NCI-H2196 (cell line): Measurements from ENCODE around the gene CCDC97.
A peak's percentile ranks its signal among the peaks of the same experiment; 100 is the strongest.

Experiments used
- DNase-seq: peaks from one replicate; lab custom pipeline; 2025; ENCODE audit not compliant: unreplicated experiment; lab: John Stamatoyannopoulos, UW

Gene CCDC97

DNA sequence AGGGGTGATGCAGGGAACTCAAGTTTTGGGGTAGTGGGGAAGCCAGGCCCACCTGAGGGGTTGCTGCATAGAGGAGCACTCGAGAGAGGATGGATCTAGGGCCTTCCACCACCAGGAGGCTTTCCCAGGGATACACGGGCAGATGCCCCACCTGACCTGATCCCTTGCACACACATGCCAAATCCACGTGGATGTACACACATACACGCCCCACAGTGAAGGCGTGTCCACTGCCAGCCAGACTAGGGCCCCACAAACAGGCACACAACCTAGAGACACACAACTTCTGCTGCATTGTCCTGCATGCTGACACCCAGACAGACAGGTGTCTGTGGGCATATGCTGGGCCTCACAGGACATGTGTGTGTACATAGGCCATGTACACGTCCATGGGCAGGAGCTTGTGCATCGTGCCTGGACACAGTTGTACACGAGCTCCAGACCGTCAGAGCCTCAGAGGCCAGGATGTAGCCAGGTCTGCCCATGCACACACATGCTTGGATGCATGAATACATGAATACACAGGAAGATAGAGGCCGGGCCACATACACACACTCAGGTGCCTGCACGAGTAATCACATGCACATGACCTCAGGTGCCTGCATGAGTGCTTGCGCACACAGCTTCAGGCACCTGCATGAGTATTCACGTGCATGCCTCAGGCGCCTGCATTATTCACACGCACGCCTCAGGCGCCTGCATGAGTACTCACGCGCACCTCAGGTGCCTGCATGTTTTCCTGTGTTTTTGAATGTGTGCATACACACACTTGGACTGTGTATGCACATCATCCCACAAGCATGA is 8.9 kb downstream of the CCDC97 start:
- no peak for DNase-seq

DNA sequence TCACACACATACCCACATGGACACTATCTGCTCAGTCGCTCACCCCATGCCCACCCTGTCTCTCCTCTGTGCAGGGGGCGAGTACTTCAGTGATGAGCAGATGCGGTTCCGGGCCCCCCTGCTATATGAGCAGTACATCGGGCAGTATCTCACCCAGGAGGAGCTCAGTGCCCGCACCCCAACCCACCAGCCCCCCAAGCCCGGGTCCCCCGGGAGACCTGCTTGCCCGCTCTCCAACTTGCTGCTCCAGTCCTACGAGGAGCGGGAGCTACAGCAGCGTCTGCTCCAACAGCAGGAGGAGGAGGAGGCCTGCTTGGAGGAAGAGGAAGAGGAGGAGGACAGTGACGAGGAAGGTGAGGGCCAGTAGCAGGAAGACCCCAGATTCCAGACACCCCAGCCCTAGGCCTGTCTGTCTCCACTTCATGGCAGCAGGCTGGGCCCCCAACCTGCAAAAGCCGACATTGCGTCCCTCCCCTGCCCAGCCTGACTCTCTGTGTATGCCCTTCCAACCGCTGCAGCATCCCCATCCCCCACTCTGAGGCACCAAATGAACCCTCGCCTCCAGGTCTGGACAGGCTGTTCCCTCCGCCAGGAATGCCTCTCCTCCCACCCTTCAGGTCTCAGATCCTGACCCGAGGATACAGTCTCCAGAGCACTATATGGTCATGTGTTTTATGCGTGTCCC is 9.7 kb downstream of the CCDC97 start:
- no peak for DNase-seq

DNA sequence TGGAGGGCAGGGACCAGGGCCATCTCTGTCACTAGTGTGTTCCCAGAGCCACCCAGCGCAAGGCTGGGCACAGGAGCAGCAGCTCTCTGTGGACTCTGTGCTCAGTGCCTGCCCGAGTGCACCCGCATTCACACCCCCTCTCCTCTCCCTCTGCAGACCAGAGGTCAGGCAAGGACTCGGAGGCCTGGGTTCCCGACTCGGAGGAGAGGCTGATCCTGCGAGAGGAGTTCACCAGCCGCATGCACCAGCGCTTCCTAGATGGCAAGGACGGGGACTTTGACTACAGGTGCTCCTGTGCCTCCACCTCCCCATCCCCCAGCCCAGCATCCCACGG is 10.2 kb downstream of the CCDC97 start:
- DNase-seq, result no peak

DNA sequence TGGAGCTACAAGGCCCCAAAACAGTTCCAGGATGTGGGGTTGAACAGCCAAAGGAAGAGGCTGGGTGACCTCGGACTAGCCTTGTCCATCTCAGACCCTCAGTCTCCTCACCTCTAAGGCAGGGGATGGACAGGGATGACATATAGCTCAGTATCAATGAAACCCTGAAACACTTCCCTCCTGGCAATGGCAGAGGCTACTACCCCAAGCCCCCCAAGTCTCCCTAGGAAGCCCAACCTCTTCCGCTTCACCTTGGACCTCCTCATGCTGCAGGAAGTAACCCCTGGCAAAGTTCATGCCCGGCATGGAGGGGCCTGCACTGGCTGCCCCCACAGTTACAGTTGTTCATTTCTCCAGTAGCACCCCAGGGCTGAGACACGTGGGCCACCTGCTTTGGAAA is 10.6 kb downstream of the CCDC97 start:
- DNase-seq, result no peak

DNA sequence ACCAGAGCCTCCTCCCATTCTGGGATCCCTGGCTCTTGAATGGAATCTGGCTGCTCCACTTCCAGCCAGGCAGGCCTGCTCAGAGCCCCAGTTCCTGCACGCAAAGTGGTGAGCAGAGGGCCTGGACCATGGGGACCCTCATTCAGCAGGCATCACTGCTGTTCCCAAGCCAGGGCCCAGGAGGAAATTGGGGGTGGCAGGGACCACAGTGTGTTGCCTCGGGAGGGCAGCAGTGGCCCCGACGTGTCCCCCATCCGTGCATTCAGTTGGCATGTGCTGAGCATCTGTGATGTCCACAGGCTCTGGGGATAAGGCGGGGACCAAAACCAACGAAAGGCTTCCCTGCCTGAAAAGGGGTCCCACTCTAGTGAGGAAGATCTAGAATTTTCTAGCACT is 11.2 kb downstream of the CCDC97 start:
- no peak for DNase-seq

DNA sequence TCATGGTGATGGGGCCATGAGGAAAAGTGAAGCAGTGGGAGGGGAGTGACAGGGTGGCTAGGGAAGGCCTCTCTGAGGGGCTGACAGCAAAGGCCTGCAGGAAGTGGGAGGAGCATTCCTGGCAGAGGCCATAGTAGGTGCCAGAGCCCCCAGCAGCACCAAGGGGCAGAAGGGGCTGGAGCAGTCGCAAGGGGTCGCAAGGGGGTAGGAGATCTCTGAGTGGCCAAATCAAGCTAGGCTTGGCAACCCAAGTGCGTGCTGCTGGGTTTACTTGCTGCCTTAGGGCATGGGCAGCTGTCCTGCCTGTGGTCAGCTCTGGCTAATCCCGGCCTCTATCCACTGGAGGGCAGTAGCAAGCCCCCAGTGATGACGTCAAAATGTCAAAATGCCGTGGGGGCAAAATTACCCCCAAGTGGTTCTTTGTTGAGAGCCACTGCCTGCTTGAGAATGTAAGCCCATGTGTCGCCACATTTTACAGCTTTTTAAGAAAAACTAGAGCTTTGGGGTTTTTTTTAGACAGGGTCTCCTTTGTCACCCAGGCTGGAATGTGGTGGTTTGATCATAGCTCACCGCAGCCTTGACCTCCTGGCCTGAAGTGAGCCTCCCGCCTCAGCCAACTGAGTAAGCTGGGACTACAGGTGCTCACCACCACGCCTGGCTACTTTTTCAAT is 11.8 kb downstream of the CCDC97 start:
- DNase-seq, result peak; percentile 22

DNA sequence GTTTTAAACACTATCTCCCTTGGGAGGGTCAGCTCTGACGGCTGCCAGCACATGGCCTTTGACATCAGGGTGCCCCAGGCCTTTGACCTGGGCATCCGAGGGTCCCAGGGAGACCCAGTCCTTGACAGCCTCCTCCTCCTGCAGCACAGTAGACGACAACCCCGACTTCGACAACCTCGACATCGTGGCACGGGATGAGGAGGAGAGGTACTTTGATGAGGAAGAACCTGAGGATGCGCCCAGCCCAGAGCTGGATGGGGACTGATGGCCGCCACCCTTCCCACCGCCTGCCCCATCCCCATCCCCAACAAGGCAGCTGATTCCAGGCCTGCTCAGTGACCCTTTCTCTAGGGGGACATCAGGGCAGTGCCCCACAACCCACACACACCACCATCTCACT is 12.5 kb downstream of the CCDC97 start:
- no peak for DNase-seq

DNA sequence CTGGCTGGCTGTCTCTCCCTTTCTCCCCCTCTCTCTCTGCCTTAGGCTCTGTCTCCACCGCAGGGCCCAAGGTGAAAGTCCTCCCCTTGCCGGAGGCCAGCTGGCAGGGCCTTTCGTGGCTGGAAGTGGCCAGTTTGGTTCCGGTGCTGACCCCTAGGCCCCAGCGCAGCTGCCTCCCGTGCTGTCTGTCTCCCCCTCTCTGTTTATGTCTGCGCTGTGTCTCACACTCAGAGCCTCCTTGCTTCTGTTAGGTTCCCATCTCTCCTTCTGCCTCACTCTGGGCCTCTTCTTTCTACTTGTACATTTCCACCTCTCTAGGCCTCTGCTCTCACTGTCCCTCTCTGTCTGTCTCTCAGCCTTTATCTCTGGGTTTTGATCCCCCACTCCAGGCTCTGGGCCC is 13.1 kb downstream of the CCDC97 start:
- DNase-seq, result no peak

DNA sequence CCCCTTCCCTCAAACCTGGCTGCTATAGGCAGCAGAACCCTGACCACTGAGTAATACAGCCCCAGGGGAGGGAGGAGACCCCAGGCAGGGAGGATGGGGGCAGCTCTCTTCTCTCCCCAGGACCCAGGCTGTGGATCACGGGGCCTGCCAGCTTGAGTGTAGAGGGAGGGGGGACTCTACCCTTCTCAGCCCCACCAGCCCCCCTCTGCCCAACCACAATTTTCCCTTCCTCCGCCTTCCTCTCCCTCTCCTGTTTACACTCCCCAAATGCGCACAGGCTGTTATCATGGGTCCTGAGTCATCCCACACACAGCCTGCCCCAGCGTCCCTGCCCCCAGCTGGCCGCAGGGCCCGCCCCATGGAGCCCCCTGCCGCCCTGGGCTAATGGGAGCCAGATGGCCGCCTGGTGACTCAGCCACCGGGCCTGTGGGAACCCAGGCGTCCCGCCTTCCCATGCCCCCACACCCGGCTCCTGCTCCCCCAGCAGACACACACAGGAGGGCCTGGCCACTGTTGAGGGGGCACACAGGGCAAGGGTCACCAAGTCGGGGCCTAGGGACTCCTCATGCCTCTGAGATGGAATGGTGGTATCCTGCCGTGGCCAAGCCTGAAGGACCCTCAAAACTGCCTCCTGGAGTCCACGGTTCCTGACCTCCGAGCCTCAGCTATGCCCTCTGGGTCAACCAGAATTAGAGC is 13.6 kb downstream of the CCDC97 start:
- DNase-seq, result no peak

DNA sequence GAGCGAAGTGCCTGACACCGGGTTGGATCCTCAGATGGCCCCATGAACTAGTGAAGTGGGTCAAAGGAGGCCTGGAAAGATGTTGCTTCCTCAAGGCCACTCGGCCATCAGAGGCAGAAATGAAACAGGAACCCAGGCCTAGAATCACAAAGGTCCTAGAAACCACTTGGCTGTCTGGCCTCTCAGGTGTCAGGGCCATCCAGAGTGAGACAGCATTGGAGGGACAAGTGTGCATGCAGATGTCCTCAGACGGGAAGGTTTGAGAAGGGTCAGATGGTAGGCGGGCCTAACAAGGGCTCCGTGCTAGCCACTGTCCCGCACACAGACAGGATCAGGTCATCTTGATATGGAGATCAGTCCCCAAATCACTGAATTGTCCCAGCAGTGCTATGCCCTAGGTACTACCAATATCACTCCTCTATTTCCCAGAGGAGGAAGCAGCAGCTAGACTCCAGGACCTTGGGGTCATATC is 14.3 kb downstream of the CCDC97 start:
- no peak for DNase-seq

DNA sequence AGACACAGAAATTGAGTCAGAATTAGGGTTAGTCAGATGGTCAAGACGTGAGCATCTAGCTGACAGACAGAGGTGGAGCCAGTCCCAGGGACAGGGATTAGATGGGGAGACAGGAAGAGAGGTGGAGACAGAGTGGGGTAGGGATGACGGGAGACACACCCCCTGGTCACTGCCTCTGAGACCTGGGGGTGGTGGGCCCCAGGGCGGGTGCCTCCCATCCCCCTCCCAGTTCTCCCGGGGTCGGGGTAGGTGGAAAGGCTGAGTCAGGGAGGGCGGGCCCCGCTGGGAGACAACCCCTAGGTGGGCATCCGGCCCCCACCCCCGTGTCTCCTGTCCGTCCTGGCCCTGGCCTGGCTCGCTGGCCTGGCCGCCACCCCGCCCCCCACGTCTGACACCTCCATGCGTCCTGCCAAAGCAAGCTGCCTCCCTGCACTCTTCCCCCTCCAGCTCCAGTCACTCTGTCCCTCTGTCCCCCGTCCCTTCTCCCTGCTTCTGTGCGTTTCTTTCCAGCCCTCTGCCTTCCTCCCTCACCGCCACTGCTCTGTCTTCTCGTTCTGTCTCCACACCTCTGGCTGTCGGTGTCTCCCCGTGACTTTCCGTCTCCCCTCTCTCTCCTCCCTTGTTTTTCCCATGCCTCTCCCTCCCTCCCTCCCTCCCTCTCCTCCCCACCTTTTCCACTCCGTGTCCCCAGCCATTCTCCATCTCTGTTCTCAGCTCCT is 15.1 kb downstream of the CCDC97 start:
- no peak for DNase-seq

DNA sequence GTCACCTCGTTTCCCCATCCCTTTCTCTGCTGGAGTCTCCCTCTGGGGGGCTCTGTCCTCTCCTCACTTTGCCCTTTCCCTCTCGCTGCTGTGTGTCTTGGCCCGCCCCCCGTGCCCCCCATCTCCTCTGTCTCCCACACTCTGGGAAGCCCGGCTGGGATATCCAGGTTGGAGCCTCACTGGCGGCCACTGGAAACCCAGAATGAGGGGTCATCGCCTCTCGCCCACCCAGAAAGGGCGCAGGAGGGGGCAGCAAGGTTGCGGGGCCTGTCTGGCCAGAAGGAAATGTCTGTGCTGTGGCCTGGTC is 15.6 kb downstream of the CCDC97 start:
- DNase-seq, result no peak

DNA sequence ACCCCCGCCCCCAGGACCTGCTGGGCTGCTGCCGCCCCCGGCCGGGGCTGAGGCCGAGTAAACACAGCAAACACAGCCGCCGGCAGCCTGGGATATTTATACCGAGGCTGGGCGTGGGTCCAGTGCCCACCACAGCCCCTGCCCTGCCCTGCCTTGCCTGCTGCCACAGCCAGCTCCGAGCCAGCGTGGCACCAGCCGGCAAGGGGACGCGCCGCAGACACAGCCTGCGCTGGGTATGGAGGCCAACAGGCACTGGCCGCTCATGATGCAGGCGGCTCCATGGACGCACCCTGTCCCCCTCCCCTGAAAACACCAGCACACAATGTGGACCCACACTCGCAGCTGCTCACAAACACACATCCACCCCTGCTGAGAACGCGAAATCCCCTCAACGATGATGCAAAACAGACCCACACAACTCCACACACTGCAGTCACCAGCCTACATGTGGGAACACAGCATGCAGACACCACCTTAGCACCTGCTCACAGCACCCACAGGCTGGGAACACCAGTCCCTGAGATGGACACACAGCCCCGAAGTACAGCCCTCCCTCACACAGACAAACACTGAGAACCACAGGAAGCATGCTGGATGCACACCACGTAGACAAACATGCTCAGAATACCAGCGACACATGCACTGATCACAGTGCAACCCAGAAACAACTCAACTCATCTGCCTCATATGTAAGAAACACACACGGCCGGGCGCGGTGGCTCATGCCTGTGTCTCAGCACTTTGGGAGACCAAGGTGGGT is 16.2 kb downstream of the CCDC97 start:
- DNase-seq, result no peak

DNA sequence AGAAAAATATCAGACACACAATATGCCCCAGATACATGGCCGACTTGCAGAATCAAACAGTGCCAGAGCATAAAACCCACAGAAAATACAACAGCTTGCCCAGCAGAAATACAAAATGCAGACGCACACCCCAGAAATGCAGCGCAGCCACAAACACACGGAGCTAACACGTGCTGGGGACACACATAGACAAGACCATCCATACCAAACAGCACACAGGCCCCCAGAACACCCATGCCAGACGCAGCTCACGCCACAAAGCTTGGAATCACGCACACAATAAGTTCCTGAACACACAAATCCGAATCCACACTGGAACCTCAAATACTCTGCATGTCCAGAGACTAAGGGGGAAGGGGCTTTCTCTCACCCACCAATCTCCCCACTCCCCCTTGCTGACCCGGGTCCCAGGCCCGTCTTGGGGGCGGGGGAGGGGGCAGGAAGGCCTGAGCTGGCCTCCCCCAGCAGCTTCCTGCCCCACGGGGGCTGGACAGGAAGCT is 17.2 kb downstream of the CCDC97 start:
- no peak for DNase-seq

DNA sequence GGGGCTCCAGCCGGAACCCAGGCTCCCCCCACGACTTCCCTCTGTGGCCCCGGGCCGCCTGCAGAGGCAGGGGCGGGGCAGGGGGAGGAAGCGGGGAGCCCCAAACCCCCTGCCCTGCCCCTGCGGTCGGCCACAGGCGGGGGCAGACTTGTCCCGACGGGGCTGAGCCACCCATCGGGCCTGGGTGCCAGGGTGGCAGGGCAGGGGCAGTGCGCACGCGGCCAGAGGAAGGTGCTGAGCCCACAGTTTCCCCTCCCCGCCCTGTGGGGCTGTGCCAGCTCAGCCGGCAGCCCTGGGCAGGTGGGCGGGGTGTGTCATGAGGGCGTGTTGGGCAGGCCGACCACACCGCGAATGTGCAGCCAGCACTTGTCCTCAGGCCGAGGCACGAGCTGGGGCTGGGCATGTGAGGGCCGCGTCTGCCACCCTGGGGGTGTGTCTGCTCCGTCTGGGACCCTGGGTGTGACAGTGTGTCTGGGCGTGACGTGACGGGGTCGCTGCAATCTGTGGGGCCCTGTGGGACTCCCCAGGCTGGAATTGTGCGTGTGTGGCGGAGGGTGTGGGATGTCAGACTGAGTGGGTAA is 17.7 kb downstream of the CCDC97 start:
- peak; percentile 34 for DNase-seq

DNA sequence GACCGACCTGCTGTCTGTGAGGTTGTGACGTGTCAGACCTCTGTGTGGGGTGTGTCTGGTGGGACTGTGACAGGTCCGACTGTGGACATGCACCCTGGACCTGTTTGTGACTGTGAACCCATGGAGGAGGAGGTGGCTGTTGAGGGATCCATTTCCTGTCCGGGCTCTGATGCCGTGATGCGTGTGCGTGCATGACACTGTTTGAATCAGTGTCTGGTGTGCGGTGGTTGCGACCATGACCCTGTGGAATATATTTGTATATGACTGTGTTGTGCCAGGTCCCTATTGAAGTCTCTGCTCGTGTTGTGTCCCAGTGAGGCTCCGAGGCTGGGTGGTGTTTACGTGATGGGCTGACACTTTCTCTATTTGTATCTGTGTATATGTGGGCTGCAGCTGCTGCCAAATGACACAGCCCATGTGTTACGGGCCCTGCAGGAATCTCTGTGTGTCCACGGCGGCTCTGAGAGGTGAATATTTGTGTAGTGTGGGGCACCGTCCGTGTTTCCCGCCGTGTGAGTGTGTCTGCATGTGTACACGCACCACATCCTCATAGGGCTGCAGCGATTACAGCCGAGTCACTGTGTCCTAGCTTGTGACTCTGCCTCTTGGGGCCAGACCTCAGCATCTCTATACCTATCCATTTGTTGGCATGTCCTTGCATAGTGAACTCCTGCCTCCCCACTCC is 18.3 kb downstream of the CCDC97 start:
- no peak for DNase-seq

DNA sequence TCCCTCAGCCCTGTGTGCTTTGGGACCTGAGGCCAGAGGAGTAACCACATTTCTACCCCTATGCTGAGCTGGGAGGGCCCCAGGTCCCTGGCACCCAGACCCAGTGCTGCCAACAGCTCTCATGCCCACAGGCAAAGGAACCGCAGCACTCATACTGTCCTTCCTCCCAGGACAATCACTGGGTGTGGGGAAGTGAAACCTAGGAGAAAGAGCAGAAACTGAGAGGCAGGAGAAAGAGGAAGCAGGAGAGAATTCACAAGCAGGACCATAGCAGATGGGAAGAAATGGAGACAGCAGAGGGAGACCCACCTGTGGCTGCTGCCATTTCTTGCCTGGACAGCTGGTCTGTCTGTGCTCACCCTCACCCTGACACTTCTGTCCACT is 18.9 kb downstream of the CCDC97 start:
- DNase-seq, result no peak

DNA sequence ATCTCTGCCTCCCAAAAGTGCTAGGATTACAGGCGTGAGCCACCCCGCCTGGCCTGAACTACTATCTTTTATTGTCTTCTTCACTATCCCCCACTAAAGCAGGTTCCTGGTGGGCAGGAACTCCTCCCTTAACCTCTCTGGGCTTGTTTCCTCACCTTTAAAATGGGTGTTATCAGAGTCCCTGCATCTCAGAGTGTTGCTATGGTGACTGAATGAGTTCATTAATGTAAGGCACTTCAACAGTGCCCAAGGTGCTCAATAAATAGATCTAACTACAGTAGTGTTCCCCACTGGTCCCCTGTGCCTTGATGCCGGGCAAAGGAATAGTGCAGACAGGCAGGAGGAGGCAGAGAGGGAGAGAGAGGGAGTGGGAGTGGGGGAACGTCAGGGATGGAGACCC is 20.5 kb downstream of the CCDC97 start:
- no peak for DNase-seq

DNA sequence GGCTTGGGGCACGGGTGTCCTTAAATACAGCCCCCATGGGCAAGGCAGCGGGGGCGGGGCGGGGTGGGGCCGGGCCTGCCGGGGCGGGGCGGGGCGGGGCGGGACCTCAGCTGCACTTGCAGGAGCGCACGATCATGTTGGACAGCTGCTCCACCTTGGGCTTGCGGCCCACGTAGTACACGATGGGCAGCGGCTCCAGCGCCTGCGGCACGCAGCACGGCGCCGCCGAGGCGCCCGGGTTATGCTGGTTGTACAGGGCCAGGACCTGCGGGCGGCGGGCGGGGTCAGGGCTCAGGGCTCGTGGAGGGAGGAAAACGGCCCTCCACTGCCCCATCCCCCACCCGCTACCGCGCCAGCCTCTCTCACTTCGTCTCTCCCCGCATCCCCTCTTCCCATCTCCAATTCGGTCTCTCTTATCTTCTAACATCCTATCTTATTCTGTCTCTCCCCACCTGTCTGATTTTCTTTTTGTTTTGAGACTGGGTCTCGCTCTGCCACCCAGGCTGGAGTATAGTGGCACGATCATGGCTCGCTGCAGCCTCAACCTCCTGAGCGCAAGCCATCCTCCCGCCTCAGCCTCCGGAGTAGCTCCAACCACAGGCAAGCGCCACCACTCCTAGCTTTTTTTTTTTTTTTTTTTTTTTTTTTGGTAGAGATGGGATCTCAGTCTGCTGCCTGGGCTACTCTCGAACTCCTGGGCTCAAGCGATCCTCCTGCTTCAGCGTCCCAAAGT is 21.1 kb downstream of the CCDC97 start:
- DNase-seq, result no peak
